GM12878 (cell line): Measurements from ENCODE around the gene ITGA7.

Experiments used
- EP300 ChIP-seq, 2 experiments: fragments of 150-350 bp in 1 of 2; IDR thresholded peaks; 2 replicates each; pipeline ENCODE4 v1.6.1; 2011 to 2012; ENCODE audit warnings: low read depth in 2 of 2, low read length in 2 of 2, borderline replicate concordance in 1 of 2, improper control_type of control experiment in 1 of 2, inconsistent platforms in 1 of 2; ENCODE audit not compliant: control insufficient read depth in 1 of 2
- EZH2 ChIP-seq: IDR thresholded peaks from 2 replicates; pipeline ENCODE4 v1.6.1; 2012; ENCODE audit warnings: low read depth, mild to moderate bottlenecking, control low read depth, inconsistent platforms, low read length, borderline replicate concordance; ENCODE audit not compliant: control insufficient read depth
- HCFC1 ChIP-seq: fragments of 150-350 bp; IDR thresholded peaks from 2 replicates; pipeline ENCODE4 v1.6.1; 2014; ENCODE audit warnings: low read length
- NFIC ChIP-seq: IDR thresholded peaks from 2 replicates; pipeline ENCODE4 v1.6.1; 2012; ENCODE audit warnings: low read depth, mild to moderate bottlenecking, inconsistent platforms, low read length, moderate library complexity
- NFYB ChIP-seq: IDR thresholded peaks from 2 replicates; pipeline ENCODE4 v1.6.1; 2011; ENCODE audit warnings: low read depth, mild to moderate bottlenecking, low read length, improper control_type of control experiment, moderate library complexity; ENCODE audit not compliant: insufficient read depth
- NR2C1 ChIP-seq: fragments of 450-650 bp; IDR thresholded peaks from 2 replicates; pipeline ENCODE4 v1.6.1; 2017; ENCODE audit warnings: antibody characterized with exemption, mild to moderate bottlenecking, moderate library complexity
- POLR2A ChIP-seq: IDR thresholded peaks from 2 replicates; pipeline ENCODE4 v1.6.1; 2011; ENCODE audit warnings: low read depth, mild to moderate bottlenecking, low read length
- ZZZ3 ChIP-seq: IDR thresholded peaks from 2 replicates; pipeline ENCODE4 v1.6.1; 2011; ENCODE audit warnings: low read depth; ENCODE audit not compliant: control insufficient read depth, insufficient read length
- TF ChIP-seq, protein P1 (sequence below), 3 experiments: IDR thresholded peaks in 2 of 3; conservative IDR thresholded peaks in 1 of 3; 2 replicates each; pipeline ENCODE4 v1.5.1; 2011; ENCODE audit warnings: low read depth in 3 of 3, low read length in 3 of 3, mild to moderate bottlenecking in 3 of 3, control low read depth in 2 of 3, moderate library complexity in 2 of 3, inconsistent platforms in 1 of 3, mixed read lengths in 1 of 3; ENCODE audit not compliant: control insufficient read depth in 2 of 3, insufficient read depth in 1 of 3; ENCODE audit errors: extremely low read depth in 1 of 3
- TF ChIP-seq, protein P2 (sequence below): IDR thresholded peaks from 2 replicates; pipeline ENCODE4 v1.6.1; 2011; ENCODE audit warnings: mild to moderate bottlenecking, low read depth, low read length, moderate library complexity; ENCODE audit not compliant: insufficient replicate concordance

DNA sequence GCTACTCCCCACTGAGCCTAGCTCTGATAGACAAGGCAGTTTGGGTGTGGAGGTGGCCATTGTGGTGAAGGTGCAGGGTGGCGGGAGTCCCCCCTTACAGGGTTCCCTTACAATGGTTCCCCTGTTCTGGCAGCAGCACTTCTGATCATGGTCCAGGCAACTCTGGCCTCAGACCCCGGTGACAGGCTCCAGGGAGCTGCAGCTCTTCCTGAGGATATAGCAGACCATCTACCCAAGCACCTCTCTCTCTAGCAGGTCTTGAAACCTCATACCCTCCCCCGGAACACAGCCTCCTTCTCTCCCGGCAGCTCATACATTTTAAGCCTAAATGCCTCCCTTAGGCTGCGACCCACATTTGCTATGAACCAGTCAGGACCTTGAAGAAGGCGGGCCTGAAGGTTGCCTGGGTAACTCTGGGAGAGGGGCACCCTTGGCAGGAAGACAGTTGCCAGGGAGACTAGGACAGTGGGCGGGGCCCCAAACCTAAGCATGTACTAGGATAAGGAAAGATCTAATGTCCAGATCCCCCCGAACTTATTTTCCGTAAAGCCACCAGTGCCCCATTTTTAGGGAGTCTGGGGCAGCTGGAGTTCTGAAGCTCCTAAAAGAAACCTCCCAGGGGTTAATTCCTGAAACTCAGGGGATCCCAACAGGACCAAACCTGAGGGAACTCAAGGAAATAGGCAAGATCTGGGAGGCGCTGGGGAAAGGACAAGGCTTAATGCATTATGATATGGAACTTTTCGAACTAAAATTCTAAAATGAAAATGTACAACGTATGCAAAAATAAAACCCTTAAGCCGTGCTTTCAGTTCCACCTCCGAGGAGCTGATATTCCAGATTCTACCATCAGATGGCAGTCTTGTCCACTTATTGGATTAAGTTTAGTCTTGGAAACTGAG, 30.7 kb upstream of the ITGA7 start:
- TF ChIP-seq, protein P1, sequence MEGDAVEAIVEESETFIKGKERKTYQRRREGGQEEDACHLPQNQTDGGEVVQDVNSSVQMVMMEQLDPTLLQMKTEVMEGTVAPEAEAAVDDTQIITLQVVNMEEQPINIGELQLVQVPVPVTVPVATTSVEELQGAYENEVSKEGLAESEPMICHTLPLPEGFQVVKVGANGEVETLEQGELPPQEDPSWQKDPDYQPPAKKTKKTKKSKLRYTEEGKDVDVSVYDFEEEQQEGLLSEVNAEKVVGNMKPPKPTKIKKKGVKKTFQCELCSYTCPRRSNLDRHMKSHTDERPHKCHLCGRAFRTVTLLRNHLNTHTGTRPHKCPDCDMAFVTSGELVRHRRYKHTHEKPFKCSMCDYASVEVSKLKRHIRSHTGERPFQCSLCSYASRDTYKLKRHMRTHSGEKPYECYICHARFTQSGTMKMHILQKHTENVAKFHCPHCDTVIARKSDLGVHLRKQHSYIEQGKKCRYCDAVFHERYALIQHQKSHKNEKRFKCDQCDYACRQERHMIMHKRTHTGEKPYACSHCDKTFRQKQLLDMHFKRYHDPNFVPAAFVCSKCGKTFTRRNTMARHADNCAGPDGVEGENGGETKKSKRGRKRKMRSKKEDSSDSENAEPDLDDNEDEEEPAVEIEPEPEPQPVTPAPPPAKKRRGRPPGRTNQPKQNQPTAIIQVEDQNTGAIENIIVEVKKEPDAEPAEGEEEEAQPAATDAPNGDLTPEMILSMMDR (IDR thresholded peaks at IDR 0.05 in 2 of 3, conservative IDR thresholded peaks at IDR 0.05 in 1 of 3; ENCODE audit: control insufficient read depth in 2 of 3, extremely low read depth in 1 of 3, insufficient read depth in 1 of 3, low read depth in 3 of 3, low read length in 3 of 3), result peak; percentile 68 to 89 (median 87); a peak in 5 of 6 replicates
- TF ChIP-seq NFYB (no peak), HCFC1 (0 out of 2 replicates have a peak, but pooled peaks have one; percentile 26), EP300 (IDR thresholded peaks at IDR 0.05; ENCODE audit: borderline replicate concordance in 1 of 2, control insufficient read depth in 1 of 2, low read depth in 2 of 2, low read length in 2 of 2) (no peak), EZH2 (no peak), ZZZ3 (no peak), NFIC (no peak), POLR2A (no peak), NR2C1 (no peak)
- TF ChIP-seq, protein P2, sequence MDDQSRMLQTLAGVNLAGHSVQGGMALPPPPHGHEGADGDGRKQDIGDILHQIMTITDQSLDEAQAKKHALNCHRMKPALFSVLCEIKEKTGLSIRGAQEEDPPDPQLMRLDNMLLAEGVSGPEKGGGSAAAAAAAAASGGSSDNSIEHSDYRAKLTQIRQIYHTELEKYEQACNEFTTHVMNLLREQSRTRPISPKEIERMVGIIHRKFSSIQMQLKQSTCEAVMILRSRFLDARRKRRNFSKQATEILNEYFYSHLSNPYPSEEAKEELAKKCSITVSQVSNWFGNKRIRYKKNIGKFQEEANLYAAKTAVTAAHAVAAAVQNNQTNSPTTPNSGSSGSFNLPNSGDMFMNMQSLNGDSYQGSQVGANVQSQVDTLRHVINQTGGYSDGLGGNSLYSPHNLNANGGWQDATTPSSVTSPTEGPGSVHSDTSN, result peak; percentile 89
